Activated T-cell treated with anti-CD3 and anti-CD28 coated beads, Interleukin-2, amount 50 U/mL, for 1 hour (primary cell): Measurements from ENCODE around the gene RGL1.

Source experiments
- DNase-seq: peaks from one replicate; pipeline ENCODE4 v3.0.0-alpha.2; 2020

RGL1 gene

GRCh38 chr1:183824291-183824690, 19.4 kb downstream of the RGL1 start:
- no peak for DNase-seq

- no peak for DNase-seq
Measured at GRCh38 chr1:183827801-183828200, 22.9 kb downstream of the RGL1 start.

GRCh38 chr1:183830389-183830788, 25.5 kb downstream of the RGL1 start:
- no peak for DNase-seq

- no peak for DNase-seq
Measured at GRCh38 chr1:183831311-183831710, 26.4 kb downstream of the RGL1 start.

GRCh38 chr1:183832459-183832858, 27.5 kb downstream of the RGL1 start:
- no peak for DNase-seq

- no peak for DNase-seq
Measured at GRCh38 chr1:183834568-183834967, 29.6 kb downstream of the RGL1 start.

GRCh38 chr1:183836598-183836997, 31.7 kb downstream of the RGL1 start:
- DNase-seq = no peak

- no peak for DNase-seq
Measured at GRCh38 chr1:183837062-183837461, 32.1 kb downstream of the RGL1 start.

GRCh38 chr1:183838221-183838620, 33.3 kb downstream of the RGL1 start:
- no peak for DNase-seq

- no peak for DNase-seq
Measured at GRCh38 chr1:183840140-183840539, 35.2 kb downstream of the RGL1 start.

GRCh38 chr1:183841550-183841949, 36.6 kb downstream of the RGL1 start:
- DNase-seq = no peak

GRCh38 chr1:183841950-183842794, 37.3 kb downstream of the RGL1 start:
- no peak for DNase-seq

- DNase-seq = no peak
Measured at GRCh38 chr1:183842795-183843144, 37.9 kb downstream of the RGL1 start.

- DNase-seq = no peak
Measured at GRCh38 chr1:183844806-183845205, 39.9 kb downstream of the RGL1 start.

GRCh38 chr1:183845681-183846080, 40.8 kb downstream of the RGL1 start:
- no peak for DNase-seq

GRCh38 chr1:183847641-183848040, 42.7 kb downstream of the RGL1 start:
- DNase-seq = no peak

- no peak for DNase-seq
Measured at GRCh38 chr1:183850852-183851251, 45.9 kb downstream of the RGL1 start.

- no peak for DNase-seq
Measured at GRCh38 chr1:183859119-183859518, 54.2 kb downstream of the RGL1 start.

- no peak for DNase-seq
Measured at GRCh38 chr1:183859831-183860230, 54.9 kb downstream of the RGL1 start.

- no peak for DNase-seq
Measured at GRCh38 chr1:183862967-183863366, 58.0 kb downstream of the RGL1 start.

- DNase-seq = no peak
Measured at GRCh38 chr1:183863852-183864251, 58.9 kb downstream of the RGL1 start.

- no peak for DNase-seq
Measured at GRCh38 chr1:183864611-183865010, 59.7 kb downstream of the RGL1 start.

GRCh38 chr1:183869230-183869629, 64.3 kb downstream of the RGL1 start:
- DNase-seq = no peak

- no peak for DNase-seq
Measured at GRCh38 chr1:183869664-183870063, 64.7 kb downstream of the RGL1 start.
